Islet of Langerhans (tissue), 1 donor: Measurements from ENCODE around the gene DYNAP.

ENCODE experiments used
- FAIRE-seq: peaks from one replicate; lab custom pipeline; 2011; peaks lifted over from hg19 to GRCh38; lab: Jason Lieb, UNC

The DYNAP gene

GRCh38 chr18:54590945-54591344 is at the start of gene DYNAP:
DYNAP (plus strand) TSS chr18:54591245; CDS start chr18:54591283, 38 bp downstream.
- no peak for FAIRE-seq

- FAIRE-seq: no peak
Measured at GRCh38 chr18:54551590-54551989, 39.5 kb upstream of the DYNAP start.

- FAIRE-seq: no peak
Measured at GRCh38 chr18:54555286-54555685, 35.8 kb upstream of the DYNAP start.

GRCh38 chr18:54555996-54556395 is 35.0 kb upstream of the DYNAP start:
- FAIRE-seq: no peak

GRCh38 chr18:54557958-54558357 is 33.1 kb upstream of the DYNAP start:
- no peak for FAIRE-seq

GRCh38 chr18:54558609-54559585 is 32.1 kb upstream of the DYNAP start:
- FAIRE-seq: peak; percentile 97

GRCh38 chr18:54561706-54562267 is 29.3 kb upstream of the DYNAP start:
- FAIRE-seq: no peak

GRCh38 chr18:54580202-54580729 is 10.8 kb upstream of the DYNAP start:
- no peak for FAIRE-seq

- no peak for FAIRE-seq
Measured at GRCh38 chr18:54584065-54584464, 7.0 kb upstream of the DYNAP start.

- no peak for FAIRE-seq
Measured at GRCh38 chr18:54585743-54586142, 5.3 kb upstream of the DYNAP start.

- no peak for FAIRE-seq
Measured at GRCh38 chr18:54604211-54604610, 13.2 kb downstream of the DYNAP start.

GRCh38 chr18:54606835-54607212 is 15.8 kb downstream of the DYNAP start:
- FAIRE-seq: no peak

- FAIRE-seq: peak; percentile 88
Measured at GRCh38 chr18:54607213-54608027, 16.4 kb downstream of the DYNAP start.

- FAIRE-seq: peak; percentile 61
Measured at GRCh38 chr18:54608028-54608642, 17.1 kb downstream of the DYNAP start.

GRCh38 chr18:54611816-54612215 is 20.8 kb downstream of the DYNAP start:
- no peak for FAIRE-seq

- FAIRE-seq: no peak
Measured at GRCh38 chr18:54612237-54612636, 21.2 kb downstream of the DYNAP start.

GRCh38 chr18:54613174-54613573 is 22.1 kb downstream of the DYNAP start:
- FAIRE-seq: no peak

- no peak for FAIRE-seq
Measured at GRCh38 chr18:54616220-54616848, 25.3 kb downstream of the DYNAP start.

GRCh38 chr18:54622084-54622483 is 31.0 kb downstream of the DYNAP start:
- no peak for FAIRE-seq

GRCh38 chr18:54626779-54627178 is 35.7 kb downstream of the DYNAP start:
- FAIRE-seq: no peak

GRCh38 chr18:54630963-54631362 is 39.9 kb downstream of the DYNAP start:
- no peak for FAIRE-seq

- no peak for FAIRE-seq
Measured at GRCh38 chr18:54636217-54636616, 45.2 kb downstream of the DYNAP start.
